HL-60/S4 treated with phorbol 12-myristate 13-acetate at 8.2 ng/mL for 4 days and 3 days (cell line): Measurements from ENCODE around the gene ZDHHC12.
"Not testable (repeated sequence)": the region's sequence is repeated elsewhere in the genome, so short reads cannot be mapped to it uniquely, and the experiment has no call there.

ENCODE experiments used
- in situ Hi-C: fragments of 300-500 bp; cut with MboI; formaldehyde crosslinking; loops from 2 replicates; pipeline ENCODE4 v1.15.0; 2022; ENCODE audit warnings: low sequenced_read_pairs

The ZDHHC12 gene

GRCh38 chr9:128712451-128713410, 11.2 kb downstream of the ZDHHC12 start:
- in situ Hi-C loops = no loop called here

- in situ Hi-C loops = no loop called here
These were observed 16.5 kb downstream of the ZDHHC12 start for GRCh38 chr9:128707446-128707845.

- in situ Hi-C loops = no loop called here
These were observed 17.1 kb downstream of the ZDHHC12 start for GRCh38 chr9:128706671-128707381.

GRCh38 chr9:128706045-128706444, 17.9 kb downstream of the ZDHHC12 start:
- in situ Hi-C loops = no loop called here

GRCh38 chr9:128705051-128705965, 18.6 kb downstream of the ZDHHC12 start:
- in situ Hi-C loops = no loop called here

- in situ Hi-C loops = no loop called here
These were observed 19.6 kb downstream of the ZDHHC12 start for GRCh38 chr9:128704356-128704670.

- in situ Hi-C loops = no loop called here
These were observed 20.1 kb downstream of the ZDHHC12 start for GRCh38 chr9:128703616-128704355.

- in situ Hi-C loops = no loop called here
These were observed 20.8 kb downstream of the ZDHHC12 start for GRCh38 chr9:128702949-128703615.

- in situ Hi-C loops = no loop called here
These were observed 21.4 kb downstream of the ZDHHC12 start, which contains the start of gene PKN3 for GRCh38 chr9:128702445-128702948. Gene PKN3, plus strand, starts transcription at chr9:128702503. Its CDS starts 413 bp downstream, at chr9:128702916.

- in situ Hi-C loops = no loop called here
These were observed 22.6 kb downstream of the ZDHHC12 start for GRCh38 chr9:128701227-128701854.

- in situ Hi-C loops = not testable (repeated sequence)
These were observed 24.7 kb downstream of the ZDHHC12 start for GRCh38 chr9:128699096-128699795.

GRCh38 chr9:128696923-128697707, 26.8 kb downstream of the ZDHHC12 start:
- in situ Hi-C loops = no loop called here

- in situ Hi-C loops = no loop called here
These were observed 29.6 kb downstream of the ZDHHC12 start for GRCh38 chr9:128694344-128694743.

GRCh38 chr9:128693738-128694137, 30.2 kb downstream of the ZDHHC12 start:
- in situ Hi-C loops = not testable (repeated sequence)

GRCh38 chr9:128690684-128691034, 33.3 kb downstream of the ZDHHC12 start:
- in situ Hi-C loops = no loop called here

GRCh38 chr9:128689820-128690683, 33.9 kb downstream of the ZDHHC12 start:
- in situ Hi-C loops = no loop called here

- in situ Hi-C loops = no loop called here
These were observed 34.6 kb downstream of the ZDHHC12 start for GRCh38 chr9:128689293-128689774.
